HG02763 (cell line): ENCODE data around the gene CHRNA3.

Experiments
- ATAC-seq: cut with Tn5 transposase; IDR thresholded peaks from one replicate; pipeline ENCODE4 v1.9.1; 2021; ENCODE audit warnings: mild to moderate bottlenecking, moderate library complexity; ENCODE audit not compliant: unreplicated experiment

Gene CHRNA3

DNA sequence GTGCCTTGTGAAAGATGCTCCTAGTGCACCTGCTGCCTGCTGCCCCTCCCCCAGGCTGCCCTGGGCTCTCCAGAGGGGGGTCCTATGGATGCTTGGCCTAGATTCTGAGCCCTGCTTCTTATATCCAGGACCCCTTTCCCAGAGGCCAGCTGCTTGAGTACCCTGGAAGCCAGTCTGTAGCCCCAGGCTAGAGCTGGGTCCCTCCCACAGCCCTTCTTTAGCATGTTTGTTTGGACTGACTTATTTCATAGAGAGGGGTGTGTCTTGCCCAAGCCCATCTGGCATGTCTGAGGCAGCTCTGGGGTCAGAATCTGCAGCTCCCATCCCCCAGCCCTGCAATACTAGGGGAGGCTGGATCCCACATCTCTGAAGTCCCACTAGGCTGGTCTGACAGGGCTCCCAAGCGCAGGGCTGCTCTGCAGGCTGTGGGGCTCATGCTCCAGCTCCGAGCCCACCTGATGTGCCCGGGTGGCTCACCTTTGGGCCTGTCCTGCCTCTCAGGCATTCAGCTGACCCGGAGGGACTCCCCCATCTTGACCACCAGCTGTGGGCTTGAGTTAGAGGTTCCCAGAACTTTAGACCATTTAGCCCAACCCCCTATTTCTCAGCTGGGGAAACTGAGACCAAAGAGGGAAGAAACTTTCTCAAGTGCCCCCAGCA, 17.1 kb upstream of the CHRNA3 start:
- no peak for ATAC-seq

GRCh38 chr15:78636378-78636859, 15.6 kb upstream of the CHRNA3 start:
- no peak for ATAC-seq

DNA sequence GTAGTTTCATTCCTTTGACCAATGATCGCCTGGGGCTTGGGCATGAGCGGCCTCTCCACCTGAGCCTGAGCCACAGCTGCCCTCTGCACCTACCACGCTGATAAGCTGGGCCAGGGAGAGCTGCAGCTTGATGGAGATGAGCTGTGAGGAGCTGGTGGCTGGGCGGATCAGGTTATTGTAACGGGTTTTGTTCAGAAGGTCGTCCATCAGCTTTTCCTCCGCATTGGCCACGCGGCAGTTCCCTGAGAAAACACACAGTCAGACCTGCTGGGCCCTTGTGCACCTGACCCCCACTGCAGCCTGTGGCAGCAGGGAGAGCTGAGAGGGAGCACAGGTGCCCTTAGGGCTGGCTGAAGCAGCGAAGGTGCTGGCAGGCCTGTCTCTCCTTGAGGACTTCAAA, 14.6 kb upstream of the CHRNA3 start:
- no peak for ATAC-seq

GRCh38 chr15:78634210-78635145, 13.7 kb upstream of the CHRNA3 start:
- ATAC-seq, result no peak

DNA sequence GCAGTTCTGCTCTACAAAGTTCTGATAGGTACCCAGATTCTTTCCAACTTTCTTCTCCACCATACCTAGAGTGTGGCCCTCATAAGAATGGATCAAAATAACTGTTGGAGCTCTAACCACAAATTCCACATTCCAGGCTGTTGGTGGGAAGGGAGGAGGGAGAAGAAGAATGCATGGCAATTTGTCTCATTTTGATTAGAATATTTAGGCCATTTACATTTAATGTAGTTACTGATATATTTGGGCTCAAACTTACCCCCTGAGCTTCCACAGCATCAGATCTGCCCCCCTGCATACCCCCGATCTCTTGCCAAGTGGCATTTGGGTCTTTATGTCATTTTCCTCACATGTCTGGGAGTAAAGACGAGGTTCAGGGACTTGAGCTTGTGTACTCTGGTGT, 12.6 kb upstream of the CHRNA3 start:
- ATAC-seq, result no peak

DNA sequence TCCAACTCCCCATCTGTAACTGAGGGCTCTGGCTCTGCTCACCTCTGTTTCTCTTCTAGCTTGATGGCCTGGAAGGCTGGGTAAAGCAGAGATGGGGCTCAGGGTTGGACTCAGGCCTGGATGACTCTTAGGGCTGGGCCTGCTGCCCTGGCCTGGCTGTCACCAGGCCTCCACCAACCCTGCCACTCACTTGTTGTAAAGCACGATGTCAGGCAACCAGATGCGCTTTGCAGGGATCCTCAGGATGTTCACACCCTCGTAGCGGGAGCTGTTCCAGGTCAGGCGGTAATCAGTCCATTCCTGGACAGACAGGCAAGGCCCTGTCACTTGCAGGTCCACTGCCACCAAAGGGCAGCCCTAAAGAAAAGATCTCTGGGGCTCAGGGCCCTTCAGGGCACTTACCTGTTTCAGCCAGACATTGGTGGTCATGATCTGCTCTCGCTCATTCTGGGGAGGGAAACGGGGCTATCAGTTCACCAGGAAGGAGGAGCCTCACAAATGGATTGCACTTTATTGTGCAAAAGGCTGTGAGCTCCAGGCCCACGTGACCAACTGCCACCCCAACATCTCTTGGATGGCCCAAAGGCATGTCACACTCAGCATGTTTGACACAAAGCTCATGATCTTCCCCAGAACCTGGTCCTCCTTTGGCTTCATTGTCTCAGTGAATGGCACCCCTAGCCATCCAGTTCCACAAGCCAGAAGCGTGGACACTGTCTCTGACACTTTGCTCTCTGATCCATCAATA, 10.3 kb upstream of the CHRNA3 start:
- ATAC-seq, result no peak

DNA sequence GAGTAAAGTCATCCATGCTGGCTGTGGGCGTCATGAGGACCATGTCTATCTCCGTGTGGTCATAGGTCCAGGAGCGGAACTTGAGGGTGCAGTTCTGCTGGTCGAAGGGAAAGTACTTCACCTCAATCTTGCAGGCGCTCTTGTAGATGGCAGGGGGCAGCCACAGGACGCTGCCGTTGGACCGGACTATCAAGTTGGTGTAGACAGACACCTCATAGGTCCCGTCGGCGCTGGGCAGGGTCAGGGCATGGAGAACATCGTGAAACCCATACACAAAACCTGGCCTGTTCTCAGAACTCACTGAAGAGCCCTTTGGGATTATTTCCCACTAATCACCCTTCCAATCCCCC, 8.9 kb upstream of the CHRNA3 start:
- ATAC-seq, result no peak

DNA sequence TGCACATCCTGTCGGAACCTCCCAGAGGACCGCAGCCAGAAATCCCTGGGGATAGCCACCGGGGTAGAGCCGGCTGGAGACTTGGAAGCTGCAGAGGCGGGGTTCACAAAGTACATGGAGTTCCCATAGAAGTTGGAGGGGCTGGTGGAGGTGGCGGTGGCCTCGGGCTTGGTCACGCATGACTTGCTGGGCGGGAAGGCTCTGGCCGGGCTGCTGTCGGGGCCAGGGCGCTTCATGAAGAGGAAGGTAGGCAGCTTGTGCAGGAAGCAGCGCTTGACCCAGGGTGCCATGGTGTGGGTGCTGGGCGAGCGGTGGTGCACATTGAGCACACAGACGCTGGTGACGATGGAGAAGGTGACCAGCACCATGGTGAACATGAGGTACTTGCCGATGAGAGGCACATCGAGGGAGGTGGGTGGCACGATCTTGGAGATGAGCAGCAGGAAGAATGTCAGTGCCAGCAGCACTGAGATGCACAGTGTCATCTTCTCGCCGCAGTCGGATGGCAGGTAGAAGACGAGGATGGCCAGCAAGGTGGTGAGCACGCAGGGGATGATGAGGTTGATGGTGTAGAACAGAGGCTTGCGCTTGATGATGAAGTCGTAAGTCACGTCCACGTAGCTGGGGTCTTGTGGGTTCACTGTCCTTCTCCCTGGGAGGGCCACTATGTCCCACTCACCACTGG, 8.4 kb upstream of the CHRNA3 start:
- ATAC-seq, result no peak

- no peak for ATAC-seq
Measured at GRCh38 chr15:78628227-78628626, 7.4 kb upstream of the CHRNA3 start.

DNA sequence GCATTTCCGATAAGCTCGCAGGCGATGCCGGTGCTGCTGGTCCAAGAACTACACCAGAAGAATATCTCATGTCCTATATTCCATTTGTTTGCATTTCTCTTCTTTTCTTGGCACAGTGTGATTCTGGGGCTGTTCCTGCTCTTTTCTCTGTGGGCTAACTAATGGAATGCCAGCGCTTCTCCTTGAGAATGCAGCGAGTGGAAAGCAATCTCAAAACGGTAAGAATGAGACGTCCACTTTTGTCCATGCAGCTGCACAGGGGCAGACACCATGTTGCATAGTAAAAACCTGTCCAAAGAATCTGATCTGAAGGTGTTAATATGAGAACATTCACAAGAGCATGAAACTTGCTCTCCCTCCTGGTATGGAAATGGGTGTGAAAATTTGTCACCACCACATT, 6.6 kb upstream of the CHRNA3 start:
- ATAC-seq, result no peak

DNA sequence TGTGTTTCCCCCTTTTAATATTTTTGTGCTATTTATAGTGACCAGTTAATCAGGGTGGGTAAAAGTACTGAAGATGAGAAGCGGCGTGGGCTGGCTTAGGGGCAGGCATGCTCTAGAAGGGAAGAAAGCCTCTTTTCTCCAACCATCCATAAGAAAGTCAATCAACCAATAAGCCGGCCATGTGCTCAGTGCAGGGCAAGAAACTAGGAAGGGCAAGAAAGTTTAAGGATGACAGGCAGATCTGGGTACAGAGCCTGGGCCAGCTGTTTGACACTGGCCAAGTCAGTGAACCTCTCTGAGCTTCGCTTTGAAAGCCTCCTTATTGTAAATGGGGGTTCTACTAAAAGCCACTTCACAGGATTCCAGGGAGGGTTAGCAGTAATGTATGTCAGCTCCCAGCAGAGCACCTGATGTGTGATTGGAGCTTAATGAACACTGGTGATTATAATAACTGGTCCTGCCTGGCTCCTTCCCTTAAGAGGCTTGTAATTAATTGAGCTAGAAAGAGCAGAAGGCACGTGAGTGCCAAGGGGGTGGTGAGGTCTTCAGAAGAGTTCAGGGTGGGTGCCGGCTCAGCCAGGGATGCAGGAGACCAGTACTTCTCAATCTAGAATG, 5.7 kb upstream of the CHRNA3 start:
- no peak for ATAC-seq

GRCh38 chr15:78625606-78626280, 4.9 kb upstream of the CHRNA3 start:
- no peak for ATAC-seq

- no peak for ATAC-seq
Measured at GRCh38 chr15:78624651-78625590, 4.1 kb upstream of the CHRNA3 start.

GRCh38 chr15:78623786-78624497, 3.1 kb upstream of the CHRNA3 start:
- no peak for ATAC-seq

DNA sequence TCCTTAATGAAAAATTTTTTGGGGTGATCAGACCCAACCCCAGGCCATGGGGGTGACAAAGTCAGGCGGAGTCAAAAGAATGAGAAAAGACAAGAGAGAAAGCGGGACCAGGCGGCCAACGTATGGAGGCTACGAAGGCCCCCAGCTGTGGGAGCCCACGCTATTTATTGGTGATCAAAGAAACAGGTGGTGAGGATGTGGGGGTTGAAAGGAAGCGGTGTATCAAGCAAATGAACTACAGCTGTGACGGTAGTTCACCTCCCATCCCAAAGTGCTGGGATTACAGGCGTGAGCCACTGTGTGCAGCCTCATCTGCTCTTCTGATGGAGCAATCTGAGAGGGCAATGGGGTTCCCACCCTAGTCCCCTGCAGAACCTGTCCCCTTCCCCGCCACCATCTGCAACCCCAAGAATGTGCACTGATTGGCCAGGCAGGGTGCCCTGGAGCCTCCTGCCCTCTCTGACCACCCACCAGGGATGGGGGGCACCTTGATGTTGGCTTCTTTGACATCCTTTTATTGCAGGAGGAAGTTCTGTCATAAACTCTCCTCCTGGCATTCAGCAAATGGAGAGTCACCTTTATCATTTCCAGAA, 1.1 kb upstream of the CHRNA3 start:
- ATAC-seq, result no peak

DNA sequence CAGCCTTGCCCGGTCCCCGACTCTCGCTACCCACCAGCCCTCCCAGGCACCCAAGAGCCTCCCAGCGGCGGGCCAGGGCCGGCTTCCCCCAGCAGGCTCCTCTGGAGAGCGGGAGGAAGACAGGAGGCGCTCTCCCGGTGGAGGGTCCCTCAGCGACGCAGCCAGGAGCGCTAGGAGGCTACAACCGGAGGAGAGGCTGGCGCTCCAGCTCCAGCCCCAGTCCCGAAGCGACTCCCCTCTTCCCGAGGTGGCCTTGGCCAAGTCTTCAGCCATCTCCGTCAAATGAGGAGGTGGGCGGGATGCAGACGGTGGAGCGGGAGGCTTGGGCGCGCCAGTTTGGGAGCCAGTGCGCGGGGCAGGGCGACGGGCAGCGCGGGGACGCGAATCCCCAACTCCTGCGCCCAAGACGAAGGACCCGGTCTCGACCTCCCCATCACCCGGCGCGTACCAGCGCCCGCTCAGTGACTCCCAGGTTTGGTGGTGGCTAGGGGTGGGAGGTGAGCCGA, 722 bp downstream of the CHRNA3 start:
- ATAC-seq, result no peak

GRCh38 chr15:78619022-78619950, 1.5 kb downstream of the CHRNA3 start:
- no peak for ATAC-seq
